HEK293 (cell line): ENCODE measurements around the gene TEKT5.

ENCODE experiments used
- HIC1 ChIP-seq: fragments of 450-650 bp; formaldehyde crosslinking; IDR thresholded peaks from 2 replicates; pipeline ENCODE4 v1.5.1; 2016; ENCODE audit warnings: missing biosample characterization, missing genetic modification characterization
- HOXA7 ChIP-seq: sonication (generic); formaldehyde crosslinking; IDR thresholded peaks from 2 replicates; pipeline ENCODE4 v1.8.1; 2022; ENCODE audit warnings: missing genetic modification reagents, borderline replicate concordance
- KLF16 ChIP-seq: fragments of 450-650 bp; formaldehyde crosslinking; IDR thresholded peaks from 2 replicates; pipeline ENCODE4 v1.5.1; 2017; ENCODE audit warnings: missing biosample characterization, missing genetic modification characterization
- MZF1 ChIP-seq: fragments of 450-650 bp; formaldehyde crosslinking; IDR thresholded peaks from 2 replicates; pipeline ENCODE4 v1.5.1; 2017; ENCODE audit warnings: missing biosample characterization, missing genetic modification characterization, borderline replicate concordance
- PBX3 ChIP-seq: sonication (generic); formaldehyde crosslinking; IDR thresholded peaks from 2 replicates; pipeline ENCODE4 v1.8.1; 2022; ENCODE audit warnings: mild to moderate bottlenecking, moderate library complexity, missing genetic modification reagents
- SCRT1 ChIP-seq: fragments of 450-650 bp; formaldehyde crosslinking; IDR thresholded peaks from 2 replicates; pipeline ENCODE4 v1.5.1; 2016; ENCODE audit warnings: missing biosample characterization, missing genetic modification characterization, borderline replicate concordance
- TSHZ1 ChIP-seq: fragments of 450-650 bp; formaldehyde crosslinking; IDR thresholded peaks from 2 replicates; pipeline ENCODE4 v1.5.1; 2016; ENCODE audit warnings: missing biosample characterization, missing genetic modification characterization, borderline replicate concordance
- ZBTB48 ChIP-seq: fragments of 450-650 bp; formaldehyde crosslinking; IDR thresholded peaks from 2 replicates; pipeline ENCODE4 v1.5.1; 2016; ENCODE audit warnings: missing biosample characterization, missing genetic modification characterization
- ZBTB8A ChIP-seq: fragments of 450-650 bp; formaldehyde crosslinking; IDR thresholded peaks from 2 replicates; pipeline ENCODE4 v1.5.1; 2016; ENCODE audit warnings: missing biosample characterization, missing genetic modification characterization
- ZEB2 ChIP-seq: fragments of 450-650 bp; formaldehyde crosslinking; IDR thresholded peaks from 2 replicates; pipeline ENCODE4 v1.5.1; 2016; ENCODE audit warnings: missing biosample characterization, missing genetic modification characterization
- ZNF10 ChIP-seq: fragments of 450-650 bp; formaldehyde crosslinking; IDR thresholded peaks from 2 replicates; pipeline ENCODE4 v1.5.1; 2017; ENCODE audit warnings: missing biosample characterization, missing genetic modification characterization
- ZNF112 ChIP-seq: fragments of 450-650 bp; formaldehyde crosslinking; IDR thresholded peaks from 2 replicates; pipeline ENCODE4 v1.5.0; 2017; ENCODE audit warnings: missing biosample characterization, missing genetic modification characterization
- ZNF169 ChIP-seq: fragments of 450-650 bp; formaldehyde crosslinking; IDR thresholded peaks from 2 replicates; pipeline ENCODE4 v1.5.1; 2016; ENCODE audit warnings: missing biosample characterization, missing genetic modification characterization
- ZNF19 ChIP-seq: fragments of 450-650 bp; formaldehyde crosslinking; IDR thresholded peaks from 2 replicates; pipeline ENCODE4; 2016; ENCODE audit warnings: missing biosample characterization, missing genetic modification characterization, low read depth
- ZNF292 ChIP-seq: fragments of 450-650 bp; formaldehyde crosslinking; IDR thresholded peaks from 2 replicates; pipeline ENCODE4 v1.5.1; 2016; ENCODE audit warnings: low read depth, missing biosample characterization, missing genetic modification characterization, borderline replicate concordance
- ZNF335 ChIP-seq: fragments of 450-650 bp; formaldehyde crosslinking; conservative IDR thresholded peaks from 2 replicates; pipeline ENCODE4 v1.5.1; 2016; ENCODE audit warnings: missing biosample characterization, missing genetic modification characterization
- ZNF391 ChIP-seq: fragments of 450-650 bp; formaldehyde crosslinking; IDR thresholded peaks from 2 replicates; pipeline ENCODE4 v1.5.1; 2016; ENCODE audit warnings: low read depth, missing biosample characterization, missing genetic modification characterization, borderline replicate concordance
- ZNF416 ChIP-seq: fragments of 450-650 bp; formaldehyde crosslinking; IDR thresholded peaks from 2 replicates; pipeline ENCODE4 v1.5.1; 2016; ENCODE audit warnings: missing biosample characterization, missing genetic modification characterization
- ZNF529 ChIP-seq: fragments of 450-650 bp; formaldehyde crosslinking; IDR thresholded peaks from 2 replicates; pipeline ENCODE4 v1.5.1; 2017; ENCODE audit warnings: missing genetic modification characterization, missing biosample characterization; ENCODE audit not compliant: insufficient replicate concordance
- ZNF560 ChIP-seq: fragments of 450-650 bp; formaldehyde crosslinking; IDR thresholded peaks from 2 replicates; pipeline ENCODE4 v1.5.1; 2017; ENCODE audit warnings: missing biosample characterization, missing genetic modification characterization, borderline replicate concordance
- ZNF629 ChIP-seq: fragments of 450-650 bp; formaldehyde crosslinking; IDR thresholded peaks from 2 replicates; pipeline ENCODE4 v1.5.1; 2017; ENCODE audit warnings: missing biosample characterization, missing genetic modification characterization
- ZNF664 ChIP-seq: fragments of 450-650 bp; formaldehyde crosslinking; IDR thresholded peaks from 2 replicates; pipeline ENCODE4 v1.5.1; 2016; ENCODE audit warnings: missing biosample characterization, missing genetic modification characterization
- ZNF747 ChIP-seq: fragments of 450-650 bp; formaldehyde crosslinking; IDR thresholded peaks from 2 replicates; pipeline ENCODE4 v1.5.1; 2016; ENCODE audit warnings: missing biosample characterization, missing genetic modification characterization
- ZNF776 ChIP-seq: fragments of 450-650 bp; formaldehyde crosslinking; IDR thresholded peaks from 2 replicates; pipeline ENCODE4 v1.5.0; 2017; ENCODE audit warnings: missing biosample characterization, missing genetic modification characterization, borderline replicate concordance
- ZNF777 ChIP-seq: fragments of 450-650 bp; formaldehyde crosslinking; IDR thresholded peaks from 2 replicates; pipeline ENCODE4 v1.5.1; 2017; ENCODE audit warnings: missing biosample characterization, missing genetic modification characterization, borderline replicate concordance
- TF ChIP-seq, protein P1 (sequence below): IDR thresholded peaks from 2 replicates; pipeline ENCODE4 v1.6.1; 2011; ENCODE audit warnings: mild to moderate bottlenecking, low read depth, low read length, borderline replicate concordance
- TF ChIP-seq, protein P2 (sequence below): fragments of 450-650 bp; formaldehyde crosslinking; IDR thresholded peaks from 2 replicates; pipeline ENCODE4 v1.5.1; 2016; ENCODE audit warnings: missing biosample characterization, missing genetic modification characterization
- TF ChIP-seq, protein P3 (sequence below): fragments of 450-650 bp; formaldehyde crosslinking; IDR thresholded peaks from 2 replicates; pipeline ENCODE4 v1.5.1; 2017; ENCODE audit warnings: missing biosample characterization, missing genetic modification characterization

Gene TEKT5

DNA sequence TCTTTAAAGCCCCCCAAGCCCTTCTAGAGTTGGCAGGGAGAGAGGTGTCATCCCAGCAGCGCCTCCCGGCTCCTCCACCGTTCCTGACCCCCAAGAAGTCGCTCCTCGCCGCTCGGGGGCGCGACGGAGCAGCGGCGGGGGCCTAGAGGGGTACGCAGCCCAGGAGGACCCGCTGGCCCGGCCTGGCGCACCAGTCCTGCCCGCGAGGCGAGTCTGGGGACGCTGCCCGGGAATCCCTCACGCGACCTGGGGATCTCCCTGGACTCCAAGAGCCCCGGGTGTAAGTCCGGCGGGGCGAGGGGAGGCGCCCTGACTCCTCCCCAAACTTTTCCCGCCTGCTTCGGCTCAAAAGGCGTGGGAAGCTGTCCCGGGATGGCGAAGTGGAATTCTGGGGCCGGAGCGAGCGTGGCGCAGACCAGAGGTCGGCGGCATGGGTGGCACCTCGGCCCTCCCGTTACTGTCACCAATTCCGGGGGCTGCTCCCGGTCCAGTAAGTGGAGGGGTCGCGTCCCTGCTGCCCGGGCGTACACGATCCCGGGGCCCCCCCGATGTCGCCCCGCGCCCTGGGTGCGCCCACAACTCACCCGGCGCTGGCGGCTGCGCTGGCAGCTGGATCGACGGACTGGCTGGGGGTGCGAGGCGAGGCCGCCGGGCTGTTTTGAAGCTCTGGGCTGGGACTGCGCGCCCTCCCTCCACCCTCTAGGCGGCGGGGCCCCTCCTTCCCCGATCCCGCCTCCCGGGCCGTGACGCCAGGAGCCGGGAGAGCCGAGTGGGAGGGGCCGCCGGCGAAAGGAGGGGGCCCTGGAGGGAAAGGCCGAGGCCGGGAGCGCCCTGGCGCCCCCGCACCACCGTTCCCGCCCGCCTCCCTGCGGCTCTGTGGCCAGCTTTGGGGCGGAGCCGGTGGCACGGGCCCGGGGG lies 114.5 kb downstream of the TEKT5 start, which contains the start of gene EMP2 (continued):
- TF ChIP-seq, protein P1, sequence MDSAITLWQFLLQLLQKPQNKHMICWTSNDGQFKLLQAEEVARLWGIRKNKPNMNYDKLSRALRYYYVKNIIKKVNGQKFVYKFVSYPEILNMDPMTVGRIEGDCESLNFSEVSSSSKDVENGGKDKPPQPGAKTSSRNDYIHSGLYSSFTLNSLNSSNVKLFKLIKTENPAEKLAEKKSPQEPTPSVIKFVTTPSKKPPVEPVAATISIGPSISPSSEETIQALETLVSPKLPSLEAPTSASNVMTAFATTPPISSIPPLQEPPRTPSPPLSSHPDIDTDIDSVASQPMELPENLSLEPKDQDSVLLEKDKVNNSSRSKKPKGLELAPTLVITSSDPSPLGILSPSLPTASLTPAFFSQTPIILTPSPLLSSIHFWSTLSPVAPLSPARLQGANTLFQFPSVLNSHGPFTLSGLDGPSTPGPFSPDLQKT = no peak
- peak; percentile 85; the same call in 1 of the 2 replicates for TF ChIP-seq ZNF777 (tag by site-specific recombination)
- no peak for TF ChIP-seq ZNF776 (tag by site-specific recombination)
- TF ChIP-seq ZNF560 (tag by site-specific recombination) = no peak
- no peak for TF ChIP-seq ZNF747
- TF ChIP-seq ZNF19 = no peak
- no peak for TF ChIP-seq ZNF416
- TF ChIP-seq PBX3 (CRISPR knock-in tag) = 0 out of 2 replicates have a peak, but pooled peaks have one; percentile 22
- TF ChIP-seq ZNF10 (tag by site-specific recombination) = no peak
- TF ChIP-seq HOXA7 (CRISPR knock-in tag) = no peak
- TF ChIP-seq KLF16 (tag by site-specific recombination) = no peak
- TF ChIP-seq, protein P2, sequence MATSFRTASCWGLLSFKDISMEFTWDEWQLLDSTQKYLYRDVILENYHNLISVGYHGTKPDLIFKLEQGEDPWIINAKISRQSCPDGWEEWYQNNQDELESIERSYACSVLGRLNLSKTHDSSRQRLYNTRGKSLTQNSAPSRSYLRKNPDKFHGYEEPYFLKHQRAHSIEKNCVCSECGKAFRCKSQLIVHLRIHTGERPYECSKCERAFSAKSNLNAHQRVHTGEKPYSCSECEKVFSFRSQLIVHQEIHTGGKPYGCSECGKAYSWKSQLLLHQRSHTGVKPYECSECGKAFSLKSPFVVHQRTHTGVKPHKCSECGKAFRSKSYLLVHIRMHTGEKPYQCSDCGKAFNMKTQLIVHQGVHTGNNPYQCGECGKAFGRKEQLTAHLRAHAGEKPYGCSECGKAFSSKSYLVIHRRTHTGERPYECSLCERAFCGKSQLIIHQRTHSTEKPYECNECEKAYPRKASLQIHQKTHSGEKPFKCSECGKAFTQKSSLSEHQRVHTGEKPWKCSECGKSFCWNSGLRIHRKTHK (tag by site-specific recombination) = no peak
- TF ChIP-seq ZNF292 (tag by site-specific recombination) = no peak
- TF ChIP-seq HIC1 = peak; percentile 61
- peak; percentile 93 for TF ChIP-seq ZNF335
- TF ChIP-seq TSHZ1 (tag by site-specific recombination) = no peak
- peak; percentile 31; the same call in 1 of the 2 replicates for TF ChIP-seq ZBTB48 (tag by site-specific recombination)
- peak; percentile 56; the same call in 1 of the 2 replicates for TF ChIP-seq ZNF391 (tag by site-specific recombination)
- TF ChIP-seq SCRT1 (tag by site-specific recombination) = no peak
- peak; percentile 92 for TF ChIP-seq ZBTB8A
- no peak for TF ChIP-seq MZF1 (tag by site-specific recombination)
- TF ChIP-seq, protein P3, sequence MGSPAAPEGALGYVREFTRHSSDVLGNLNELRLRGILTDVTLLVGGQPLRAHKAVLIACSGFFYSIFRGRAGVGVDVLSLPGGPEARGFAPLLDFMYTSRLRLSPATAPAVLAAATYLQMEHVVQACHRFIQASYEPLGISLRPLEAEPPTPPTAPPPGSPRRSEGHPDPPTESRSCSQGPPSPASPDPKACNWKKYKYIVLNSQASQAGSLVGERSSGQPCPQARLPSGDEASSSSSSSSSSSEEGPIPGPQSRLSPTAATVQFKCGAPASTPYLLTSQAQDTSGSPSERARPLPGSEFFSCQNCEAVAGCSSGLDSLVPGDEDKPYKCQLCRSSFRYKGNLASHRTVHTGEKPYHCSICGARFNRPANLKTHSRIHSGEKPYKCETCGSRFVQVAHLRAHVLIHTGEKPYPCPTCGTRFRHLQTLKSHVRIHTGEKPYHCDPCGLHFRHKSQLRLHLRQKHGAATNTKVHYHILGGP = no peak
- TF ChIP-seq ZNF169 (tag by site-specific recombination) = no peak
- TF ChIP-seq ZNF112 (tag by site-specific recombination) = no peak
- no peak for TF ChIP-seq ZNF529 (tag by site-specific recombination)
- TF ChIP-seq ZNF629 (tag by site-specific recombination) = peak; percentile 63
- no peak for TF ChIP-seq ZNF664 (tag by site-specific recombination)
- TF ChIP-seq ZEB2 (tag by site-specific recombination) = peak; percentile 56; the same call in 1 of the 2 replicates
